CD14-positive monocyte (primary cell): Measurements from ENCODE around the gene FAF2. TPM values are rescaled to one million over a fixed set of nuclear protein-coding genes. Genes with fewer than 3 reads are reported as not detected.

Experiments used
- DNase-seq, 3 donors: peaks; one replicate each; pipeline ENCODE4 v3.0.0-alpha.2; 2011 to 2022
- H2AFZ ChIP-seq: 2 replicates; pipeline ENCODE4 v1.6.0; 2012; ENCODE audit warnings: mild to moderate bottlenecking, low read depth, low read length, inconsistent platforms; ENCODE audit not compliant: insufficient read depth, poor library complexity, severe bottlenecking
- H3K27ac ChIP-seq, 2 donors: 1 replicate in 1 of 2; 2 replicates in 1 of 2; pipeline ENCODE4 v1.5.1; 2012 to 2013; ENCODE audit warnings: low read length in 2 of 2, control low read depth in 1 of 2, inconsistent platforms in 1 of 2, low read depth in 1 of 2, mild to moderate bottlenecking in 1 of 2
- H3K27me3 ChIP-seq, 2 donors: one replicate each; pipeline versions ENCODE4 v1.6.0 to v1.6.1; 2011 to 2013; ENCODE audit warnings: low read length in 2 of 2; ENCODE audit not compliant: control insufficient read depth in 2 of 2, insufficient read depth in 2 of 2
- H3K36me3 ChIP-seq, 2 donors: replicated peaks in 1 of 2; 1 replicate in 1 of 2; 2 replicates in 1 of 2; pipeline versions ENCODE4 v1.5.1 to v1.6.1; 2012 to 2013; ENCODE audit warnings: low read length in 2 of 2, control low read depth in 1 of 2, inconsistent platforms in 1 of 2, mild to moderate bottlenecking in 1 of 2; ENCODE audit not compliant: insufficient read depth in 2 of 2, control insufficient read depth in 1 of 2
- H3K4me1 ChIP-seq, 2 donors: 1 replicate in 1 of 2; 2 replicates in 1 of 2; pipeline versions ENCODE4 v1.5.1 to v1.6.1; 2012 to 2013; ENCODE audit warnings: low read length in 2 of 2, control low read depth in 1 of 2, inconsistent platforms in 1 of 2, mild to moderate bottlenecking in 1 of 2, moderate library complexity in 1 of 2; ENCODE audit not compliant: insufficient read depth in 2 of 2, control insufficient read depth in 1 of 2
- H3K4me2 ChIP-seq: replicated peaks from 2 replicates; pipeline ENCODE3; 2012; ENCODE audit warnings: low read length, moderate library complexity, mild to moderate bottlenecking; ENCODE audit not compliant: poor library complexity, severe bottlenecking; ENCODE audit errors: extremely low read depth
- H3K4me3 ChIP-seq, 3 experiments: fragments of 200-600 bp in 1 of 3; sonication (generic) in 1 of 3; replicated peaks in 1 of 3; 1 replicate in 2 of 3; 2 replicates in 1 of 3; pipeline ENCODE4 v1.5.1; 2011 to 2013; ENCODE audit warnings: low read length in 3 of 3, mild to moderate bottlenecking in 3 of 3, control low read depth in 2 of 3, low read depth in 2 of 3, inconsistent platforms in 1 of 3, moderate library complexity in 1 of 3
- H3K79me2 ChIP-seq: 2 replicates; pipeline ENCODE4 v1.6.0; 2012; ENCODE audit warnings: mild to moderate bottlenecking, control low read depth, inconsistent platforms, low read length, moderate library complexity; ENCODE audit not compliant: insufficient read depth
- H3K9ac ChIP-seq: 2 replicates; pipeline ENCODE4 v1.6.0; 2017; ENCODE audit warnings: low read length, mild to moderate bottlenecking; ENCODE audit not compliant: insufficient read depth, poor library complexity, severe bottlenecking
- H3K9me3 ChIP-seq, 2 donors: replicated peaks in 1 of 2; 1 replicate in 1 of 2; 2 replicates in 1 of 2; pipeline versions ENCODE4 v1.5.1 to v1.6.1; 2012 to 2013; ENCODE audit warnings: low read length in 2 of 2, control low read depth in 1 of 2; ENCODE audit not compliant: control insufficient read depth in 1 of 2, insufficient read depth in 1 of 2
- H4K20me1 ChIP-seq: 2 replicates; pipeline ENCODE4 v1.6.0; 2012; ENCODE audit warnings: mild to moderate bottlenecking, low read length, control low read depth, moderate library complexity; ENCODE audit not compliant: insufficient read depth
- H3K27ac Mint-ChIP-seq, 7 donors: one replicate each; pipeline ENCODE4 v1.8.0; 2020; ENCODE audit warnings: mild to moderate bottlenecking in 7 of 7, mixed read lengths in 7 of 7, moderate library complexity in 6 of 7, inconsistent platforms in 2 of 7
- H3K27me3 Mint-ChIP-seq, 3 donors: one replicate each; pipeline ENCODE4 v1.8.0; 2021 to 2022; ENCODE audit warnings: low read depth in 3 of 3, mild to moderate bottlenecking in 3 of 3, mixed read lengths in 3 of 3, moderate library complexity in 3 of 3, inconsistent platforms in 1 of 3
- H3K36me3 Mint-ChIP-seq, 2 donors: one replicate each; pipeline ENCODE4 v1.8.0; 2020; ENCODE audit warnings: mixed read lengths in 2 of 2, inconsistent platforms in 1 of 2, mild to moderate bottlenecking in 1 of 2
- H3K4me1 Mint-ChIP-seq: one replicate; pipeline ENCODE4 v1.8.0; 2020; ENCODE audit warnings: mild to moderate bottlenecking, mixed read lengths
- H3K4me3 Mint-ChIP-seq, 2 donors: one replicate each; pipeline ENCODE4 v1.8.0; 2020; ENCODE audit warnings: mild to moderate bottlenecking in 2 of 2, mixed read lengths in 2 of 2, moderate library complexity in 1 of 2
- H3K9me3 Mint-ChIP-seq, 7 donors: one replicate each; pipeline ENCODE4 v1.8.0; 2020 to 2022; ENCODE audit warnings: mixed read lengths in 7 of 7, mild to moderate bottlenecking in 6 of 7, moderate library complexity in 6 of 7, inconsistent platforms in 2 of 7
- WGBS: methylation state at CpG from one replicate; pipeline ENCODE4 v1.1.5; 2013; ENCODE audit warnings: missing lambda C conversion rate; ENCODE audit not compliant: insufficient coverage; 5-methylcytosine and 5-hydroxymethylcytosine counted together
- intact Hi-C, 2 donors: fragments of 100-400 bp; cut with micrococcal nuclease; formaldehyde crosslinking; loops; one replicate each; pipeline versions ENCODE4 v1.15.0 to v1.15.1; 2023
- polyA plus RNA-seq, 3 donors: library from polyadenylated mRNA; depleted of rRNA in 1 of 3; unstranded in 2 of 3; stranded (reverse) in 1 of 3; fragments of 300-500 nt in 2 of 3; fragments of >200 nt in 1 of 3; fragmentation: Illumina TruSeq in 2 of 3; gene quantifications; 1 replicate in 2 of 3; 2 replicates in 1 of 3; pipeline ENCODE4 v1.2.3, GENCODE V29; 2012 to 2021
- TF ChIP-seq, protein P1 (sequence below): fragments of 200-600 bp; IDR thresholded peaks from one replicate; pipeline ENCODE4 v1.8.0; 2022; ENCODE audit warnings: antibody characterized with exemption, mild to moderate bottlenecking

FAF2 gene
- polyA plus RNA-seq, 3 donors, result 11.5 to 14.8 (median 12.2) TPM

DNA sequence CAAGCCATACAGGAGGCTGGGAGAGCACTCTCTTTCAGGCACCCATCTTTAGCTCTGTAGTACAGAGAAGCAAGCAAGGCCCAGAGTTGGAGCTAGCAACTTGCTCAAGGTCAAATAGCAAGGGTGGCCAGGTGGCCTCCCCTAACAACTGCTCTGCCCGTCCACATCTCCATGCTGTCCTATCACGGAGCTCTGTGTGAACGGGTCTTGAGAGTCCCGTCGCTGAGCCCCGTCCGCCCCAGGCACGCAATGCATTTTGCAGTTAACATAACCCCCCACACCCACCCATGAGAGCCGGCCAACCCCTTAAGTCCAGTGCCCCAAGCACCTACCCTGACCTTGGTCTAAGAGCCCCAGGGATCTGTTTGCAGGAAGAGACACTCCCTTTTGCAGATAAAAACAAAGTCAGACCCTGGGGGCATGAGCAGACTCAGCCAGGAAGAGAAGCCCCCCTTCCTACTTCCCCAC is 87.5 kb downstream of the FAF2 start:
- peaks cover 10 to 16% of the 10 kb centered on the region in 2 donors for H3K36me3 Mint-ChIP-seq
- H3K27me3 Mint-ChIP-seq, result no peaks in the 10 kb centered on the region
- intact Hi-C loops, result loop anchor here (2.0 to 10.0 kb wide), 7 partner anchors 37 to 767 kb away; partner anchors contain the start of genes FAF2 (in 2 of the 2), HIGD2A (in 2 of the 2), NOP16 (in 2 of the 2) and CLTB (in 1 of the 2)
- Histone ChIP-seq H3K4me3 (peak overlapping the region; percentile 64 to 98 (median 96)), H3K4me1 (peaks cover 73 to 86% of the 10 kb centered on the region in 2 donors), H2AFZ (peak overlapping the region; percentile 60), H3K27ac (peak overlapping the region; percentile 93 to 96), H3K9ac (peak overlapping the region; percentile 83), H3K79me2 (peaks cover 69% of the 10 kb centered on the region), H3K4me2 (peak overlapping the region; percentile 100), H3K36me3 (peaks cover 14 to 15% of the 10 kb centered on the region in 2 donors), H4K20me1 (peaks cover 50% of the 10 kb centered on the region), H3K27me3 (no peaks in the 10 kb centered on the region), H3K9me3 (no peaks in the 10 kb centered on the region)
- H3K27ac Mint-ChIP-seq, result peak overlapping the region; percentile 93 to 100 (median 98)
- DNase-seq, result no peak
- H3K4me3 Mint-ChIP-seq, result peak overlapping the region; percentile 95
- H3K9me3 Mint-ChIP-seq, result peaks cover 0 to 1% (median 0%) of the 10 kb centered on the region in 7 donors
- 0% methylated on average over 9 of the region's 9 CpGs for WGBS
- TF ChIP-seq, protein P1, sequence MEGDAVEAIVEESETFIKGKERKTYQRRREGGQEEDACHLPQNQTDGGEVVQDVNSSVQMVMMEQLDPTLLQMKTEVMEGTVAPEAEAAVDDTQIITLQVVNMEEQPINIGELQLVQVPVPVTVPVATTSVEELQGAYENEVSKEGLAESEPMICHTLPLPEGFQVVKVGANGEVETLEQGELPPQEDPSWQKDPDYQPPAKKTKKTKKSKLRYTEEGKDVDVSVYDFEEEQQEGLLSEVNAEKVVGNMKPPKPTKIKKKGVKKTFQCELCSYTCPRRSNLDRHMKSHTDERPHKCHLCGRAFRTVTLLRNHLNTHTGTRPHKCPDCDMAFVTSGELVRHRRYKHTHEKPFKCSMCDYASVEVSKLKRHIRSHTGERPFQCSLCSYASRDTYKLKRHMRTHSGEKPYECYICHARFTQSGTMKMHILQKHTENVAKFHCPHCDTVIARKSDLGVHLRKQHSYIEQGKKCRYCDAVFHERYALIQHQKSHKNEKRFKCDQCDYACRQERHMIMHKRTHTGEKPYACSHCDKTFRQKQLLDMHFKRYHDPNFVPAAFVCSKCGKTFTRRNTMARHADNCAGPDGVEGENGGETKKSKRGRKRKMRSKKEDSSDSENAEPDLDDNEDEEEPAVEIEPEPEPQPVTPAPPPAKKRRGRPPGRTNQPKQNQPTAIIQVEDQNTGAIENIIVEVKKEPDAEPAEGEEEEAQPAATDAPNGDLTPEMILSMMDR, result no peak
- peaks cover 69% of the 10 kb centered on the region for H3K4me1 Mint-ChIP-seq

- H3K4me3 Mint-ChIP-seq, result peak overlapping the region; percentile 95
- H3K27me3 Mint-ChIP-seq, result no peaks in the 10 kb centered on the region
- peak overlapping the region; percentile 93 to 100 (median 98) for H3K27ac Mint-ChIP-seq
- peaks cover 70% of the 10 kb centered on the region for H3K4me1 Mint-ChIP-seq
- TF ChIP-seq, protein P1, result no peak
- Histone ChIP-seq H3K79me2 (peaks cover 65% of the 10 kb centered on the region), H3K27me3 (no peaks in the 10 kb centered on the region), H3K9ac (peak overlapping the region; percentile 83), H3K4me3 (peak overlapping the region; percentile 64 to 98 (median 96)), H3K4me2 (peak overlapping the region; percentile 100), H3K27ac (peak overlapping the region; percentile 93 to 96), H3K36me3 (peaks cover 8 to 9% of the 10 kb centered on the region in 2 donors), H3K9me3 (no peaks in the 10 kb centered on the region), H2AFZ (peak overlapping the region; percentile 60), H3K4me1 (peaks cover 73 to 86% of the 10 kb centered on the region in 2 donors), H4K20me1 (peaks cover 44% of the 10 kb centered on the region)
- DNase-seq, result peak; percentile 58 to 63 (median 58)
- H3K36me3 Mint-ChIP-seq, result peaks cover 8 to 13% of the 10 kb centered on the region in 2 donors
- intact Hi-C loops, result loop anchor here (2.0 to 10.0 kb wide), 7 partner anchors 36 to 766 kb away; partner anchors contain the start of genes FAF2 (in 2 of the 2), HIGD2A (in 2 of the 2), NOP16 (in 2 of the 2) and CLTB (in 1 of the 2)
- 0% methylated on average over 21 of the region's 43 CpGs for WGBS
- H3K9me3 Mint-ChIP-seq, result peaks cover 0 to 1% (median 0%) of the 10 kb centered on the region in 7 donors
These were observed 88.1 kb downstream of the FAF2 start for GRCh38 chr5:176536132-176536901.
